K562 (cell line): ENCODE measurements around the gene GALNT17. TPM values are rescaled to one million over a fixed set of nuclear protein-coding genes. Genes with fewer than 3 reads are reported as not detected.
"Not testable (repeated sequence)": the region's sequence is repeated elsewhere in the genome, so short reads cannot be mapped to it uniquely, and the experiment has no call there.

Experiments used
- ATAC-seq: fragments of 200-7000 bp; cut with Tn5 transposase; 3 replicates; pipeline ENCODE4 v1.9.1; 2020; ENCODE audit warnings: moderate library complexity
- BruUV-seq: library from RNA; stranded (reverse); fragments of 400-500 nt; replicated peaks from 2 replicates; lab custom pipeline; 2021; lab: Mats Ljungman, UMichigan
- CTCF ChIA-PET: fragments of 300-600 bp; formaldehyde crosslinking; extraction: SDS; loops from one replicate; lab custom pipeline; 2021; ENCODE audit warnings: low intra/inter-chr PET ratio; lab: Yijun Ruan, JAX
- POLR2A ChIA-PET: fragments of 300-600, 350-650 bp; sonication (Branson Sonifier 250); formaldehyde crosslinking; extraction: SDS; loops from one replicate; lab custom pipeline; 2021; ENCODE audit warnings: antibody characterized with exemption, inconsistent platforms; lab: Yijun Ruan, JAX
- DNase-seq, 4 experiments: peaks; one replicate each; pipeline versions ENCODE4 v3.0.0 to v3.0.0-alpha.2; 2011 to 2018; ENCODE audit warnings: low spot score in 3 of 4, mixed read lengths in 3 of 4; ENCODE audit errors: extremely low read depth in 1 of 4
- FAIRE-seq: peaks from 2 replicates; lab custom pipeline; 2011; peaks lifted over from hg19 to GRCh38; lab: Jason Lieb, UNC
- H2AFZ ChIP-seq: 2 replicates; pipeline ENCODE4 v1.6.0; 2011; ENCODE audit warnings: low read depth, low read length, control low read depth, inconsistent platforms
- H3K27ac ChIP-seq: fragments of 200-600 bp; 3 replicates; pipeline ENCODE4 v1.8.0; 2011; ENCODE audit warnings: low read depth, mild to moderate bottlenecking, control low read depth, inconsistent platforms, low read length, moderate library complexity, mixed read lengths; ENCODE audit errors: extremely low read depth
- H3K27me3 ChIP-seq, 2 experiments: fragments of 300-600 bp in 1 of 2; 2 replicates in 1 of 2; 3 replicates in 1 of 2; pipeline versions ENCODE4 v1.6.0 to v1.8.0; 2011; ENCODE audit warnings: inconsistent platforms in 2 of 2, low read length in 2 of 2, mild to moderate bottlenecking in 1 of 2, mixed read lengths in 1 of 2, moderate library complexity in 1 of 2; ENCODE audit not compliant: control insufficient read depth in 2 of 2, insufficient read depth in 2 of 2
- H3K36me3 ChIP-seq: fragments of 300-600 bp; 3 replicates; pipeline ENCODE4 v1.8.0; 2011; ENCODE audit warnings: mild to moderate bottlenecking, low read length, inconsistent platforms; ENCODE audit not compliant: control insufficient read depth, insufficient read depth
- H3K4me1 ChIP-seq, 2 experiments: fragments of 200-600 bp in 1 of 2; replicated peaks in 1 of 2; 2 replicates in 1 of 2; 3 replicates in 1 of 2; pipeline versions ENCODE4 v1.5.1 to v1.8.0; 2011; ENCODE audit warnings: inconsistent platforms in 2 of 2, low read length in 2 of 2, mild to moderate bottlenecking in 1 of 2, mixed read lengths in 1 of 2, moderate library complexity in 1 of 2; ENCODE audit not compliant: control insufficient read depth in 2 of 2, insufficient read depth in 2 of 2
- H3K4me2 ChIP-seq: 2 replicates; pipeline ENCODE4 v1.6.1; 2011; ENCODE audit warnings: low read length, control low read depth, inconsistent platforms, mixed read lengths; ENCODE audit not compliant: insufficient read depth
- H3K4me3 ChIP-seq: fragments of 200-600 bp; sonication (generic), shearing (Covaris generic); 2 replicates; pipeline ENCODE4 v1.5.1; 2016; ENCODE audit warnings: control low read depth, inconsistent platforms
- H3K79me2 ChIP-seq: fragments of 200-600 bp; 3 replicates; pipeline ENCODE4 v1.8.0; 2011; ENCODE audit warnings: low read length, inconsistent platforms; ENCODE audit not compliant: control insufficient read depth, insufficient read depth
- H3K9ac ChIP-seq, 2 experiments: 2 replicates each; pipeline versions ENCODE4 v1.6.0 to v1.6.1; 2011; ENCODE audit warnings: low read depth in 2 of 2, low read length in 2 of 2, control low read depth in 1 of 2, inconsistent platforms in 1 of 2, mild to moderate bottlenecking in 1 of 2, mixed read lengths in 1 of 2; ENCODE audit not compliant: insufficient read depth in 1 of 2
- H3K9me1 ChIP-seq: one replicate; pipeline ENCODE4 v1.6.0; 2011; ENCODE audit warnings: inconsistent platforms, mild to moderate bottlenecking, low read length, moderate library complexity; ENCODE audit not compliant: control insufficient read depth, insufficient read depth
- H3K9me3 ChIP-seq: replicated peaks from 2 replicates; pipeline ENCODE4 v1.5.1; 2011; ENCODE audit warnings: low read depth, low read length, inconsistent platforms; ENCODE audit not compliant: control insufficient read depth, insufficient read depth
- H4K20me1 ChIP-seq: replicated peaks from 2 replicates; pipeline ENCODE4 v1.6.1; 2011; ENCODE audit warnings: low read length, inconsistent platforms, mixed read lengths; ENCODE audit not compliant: control insufficient read depth, insufficient read depth
- ZNF12 ChIP-seq: sonication (generic); formaldehyde crosslinking; IDR thresholded peaks from 2 replicates; pipeline ENCODE4 v1.4.0; 2020; ENCODE audit warnings: mild to moderate bottlenecking, missing genetic modification reagents
- WGBS: fragments of 100-300 bp; shearing (Covaris generic); methylation state at CpG from one replicate; pipeline ENCODE4 v1.1.6; 2016; ENCODE audit warnings: low coverage, mixed read lengths; ENCODE audit not compliant: insufficient coverage; ENCODE audit errors: missing lambda C conversion rate; 5-methylcytosine and 5-hydroxymethylcytosine counted together
- in situ Hi-C: fragments of 300-500 bp; cut with MboI; formaldehyde crosslinking; loops from 4 replicates; pipeline ENCODE4 v1.15.0; 2018; ENCODE audit warnings: inconsistent platforms, mixed read lengths
- intact Hi-C: fragments of 100-400 bp; cut with micrococcal nuclease; formaldehyde crosslinking; loops from 2 replicates; pipeline ENCODE4 v1.14.2; 2022
- polyA plus RNA-seq, 8 experiments: library from polyadenylated mRNA; depleted of rRNA in 4 of 8; stranded (reverse) in 5 of 8; unstranded in 3 of 8; fragments of >200 nt; fragmentation: Nextera tagmentation in 2 of 8; fragmentation: Illumina TruSeq in 1 of 8; extraction: Ambion mirVana in 2 of 8; extraction: Trizol in 1 of 8; gene quantifications; 2 replicates each; pipeline versions ENCODE4 v1.2.1 to v1.2.3, GENCODE V29; 2011 to 2014; ENCODE audit warnings: inconsistent platforms in 1 of 8, missing spikeins in 1 of 8
- total RNA-seq, 7 experiments: library from RNA; depleted of rRNA in 6 of 7; stranded (reverse); fragments of >200 nt in 6 of 7; fragmentation: Illumina TruSeq in 2 of 7; extraction: Trizol in 2 of 7; gene quantifications; 2 replicates each; pipeline versions ENCODE4 v1.2.1 to v1.2.3, GENCODE V29; 2011 to 2021; ENCODE audit warnings: low replicate concordance in 1 of 7
- TF ChIP-seq, protein P1 (sequence below): fragments of 250-450 bp; sonication (Bioruptor Pico); IDR thresholded peaks from 2 replicates; pipeline ENCODE4 v1.5.1; 2021; ENCODE audit warnings: mild to moderate bottlenecking
- TF ChIP-seq, protein P2 (sequence below), 2 experiments: fragments of 450-650 bp in 1 of 2; sonication (generic) in 1 of 2; formaldehyde crosslinking in 1 of 2; IDR thresholded peaks in 1 of 2; conservative IDR thresholded peaks in 1 of 2; 2 replicates each; pipeline versions ENCODE4 v1.6.1 to v1.8.1; 2016 to 2023; ENCODE audit warnings: mild to moderate bottlenecking in 2 of 2, moderate library complexity in 2 of 2, inconsistent platforms in 1 of 2, missing genetic modification reagents in 1 of 2
- TF ChIP-seq, protein P3 (sequence below), 3 experiments: IDR thresholded peaks in 2 of 3; conservative IDR thresholded peaks in 1 of 3; 2 replicates each; pipeline ENCODE4 v1.5.1; 2011 to 2012; ENCODE audit warnings: low read length in 3 of 3, mild to moderate bottlenecking in 3 of 3, control low read depth in 2 of 3, improper control_type of control experiment in 1 of 3, inconsistent platforms in 1 of 3, low read depth in 1 of 3, mixed read lengths in 1 of 3, moderate library complexity in 1 of 3; ENCODE audit not compliant: insufficient read depth in 2 of 3

The GALNT17 gene
- total and polyA plus RNA-seq, 9 of the 15 experiments (the other 6 are each of a cell fraction or from before 2014, with no cell fraction given): not detected

DNA sequence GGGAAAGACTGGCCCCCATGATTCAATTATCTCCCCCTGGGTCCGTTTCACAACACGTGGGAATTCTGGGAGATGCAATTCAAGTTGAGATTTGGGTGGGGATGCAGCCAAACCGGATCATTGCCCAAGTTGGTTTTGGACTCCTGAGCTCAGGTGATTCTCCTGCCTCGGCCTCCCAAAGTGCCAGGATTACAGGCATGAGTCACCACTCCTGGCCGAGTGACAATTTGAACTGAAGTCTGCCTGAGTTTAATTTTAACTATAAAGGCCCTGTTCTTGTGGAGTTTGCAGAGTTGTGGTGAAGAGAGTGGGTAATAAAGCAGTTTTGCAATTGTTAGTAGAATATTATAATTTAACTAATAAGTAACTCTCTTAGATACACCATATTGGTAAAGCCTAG is 78.3 kb downstream of the GALNT17 start (continued):
- TF ChIP-seq, protein P1, sequence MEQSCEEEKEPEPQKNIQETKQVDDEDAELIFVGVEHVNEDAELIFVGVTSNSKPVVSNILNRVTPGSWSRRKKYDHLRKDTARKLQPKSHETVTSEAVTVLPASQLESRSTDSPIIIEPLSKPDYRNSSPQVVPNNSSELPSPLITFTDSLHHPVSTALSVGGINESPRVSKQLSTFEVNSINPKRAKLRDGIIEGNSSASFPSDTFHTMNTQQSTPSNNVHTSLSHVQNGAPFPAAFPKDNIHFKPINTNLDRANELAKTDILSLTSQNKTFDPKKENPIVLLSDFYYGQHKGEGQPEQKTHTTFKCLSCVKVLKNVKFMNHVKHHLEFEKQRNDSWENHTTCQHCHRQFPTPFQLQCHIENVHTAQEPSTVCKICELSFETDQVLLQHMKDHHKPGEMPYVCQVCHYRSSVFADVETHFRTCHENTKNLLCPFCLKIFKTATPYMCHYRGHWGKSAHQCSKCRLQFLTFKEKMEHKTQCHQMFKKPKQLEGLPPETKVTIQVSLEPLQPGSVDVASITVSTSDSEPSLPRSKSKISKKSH (CRISPR knock-in tag): no peak
- no peak for TF ChIP-seq ZNF12 (CRISPR knock-in tag)
- TF ChIP-seq, protein P2, sequence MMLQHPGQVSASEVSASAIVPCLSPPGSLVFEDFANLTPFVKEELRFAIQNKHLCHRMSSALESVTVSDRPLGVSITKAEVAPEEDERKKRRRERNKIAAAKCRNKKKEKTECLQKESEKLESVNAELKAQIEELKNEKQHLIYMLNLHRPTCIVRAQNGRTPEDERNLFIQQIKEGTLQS (IDR thresholded peaks at IDR 0.05): no peak
- TF ChIP-seq, protein P2 (CRISPR knock-in tag; conservative IDR thresholded peaks at IDR 0.05): no peak

DNA sequence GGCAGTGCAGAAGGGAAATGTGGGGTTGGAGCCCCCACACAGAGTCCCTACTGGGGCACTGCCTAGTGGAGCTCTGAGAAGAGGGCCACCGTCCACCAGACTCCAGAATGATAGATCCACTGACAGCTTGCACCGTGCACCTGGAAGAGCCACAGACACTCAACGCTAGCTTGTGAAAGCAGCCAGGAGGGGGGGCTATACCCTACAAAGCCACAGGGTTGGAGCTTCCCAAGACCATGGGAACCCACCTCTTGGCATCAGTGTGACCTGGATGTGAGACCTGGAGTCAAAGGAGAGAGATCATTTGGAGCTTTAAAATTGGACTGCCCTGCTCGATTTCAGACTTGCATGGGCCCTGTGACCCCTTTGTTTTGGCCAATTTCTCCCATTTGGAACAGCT is 80.5 kb downstream of the GALNT17 start:
- H3K27ac ChIP-seq, H3K9me3 ChIP-seq, H3K27me3 ChIP-seq, H3K9me1 ChIP-seq, H3K4me1 ChIP-seq, H3K79me2 ChIP-seq, ATAC-seq, H3K4me2 ChIP-seq, in situ Hi-C loops, BruUV-seq, H3K9ac ChIP-seq, H3K36me3 ChIP-seq, FAIRE-seq, CTCF ChIA-PET, H3K4me3 ChIP-seq, H2AFZ ChIP-seq, H4K20me1 ChIP-seq, POLR2A ChIA-PET: not testable (repeated sequence)
- intact Hi-C loops: loop anchor here (10.0 kb wide), 1 partner anchor 358 kb away; no protein-coding TSS in a partner anchor
- WGBS: 0% methylated on average over 4 of the region's 4 CpGs
- peak in 1 of 4 experiments; percentile 11 for DNase-seq
- TF ChIP-seq, protein P3, sequence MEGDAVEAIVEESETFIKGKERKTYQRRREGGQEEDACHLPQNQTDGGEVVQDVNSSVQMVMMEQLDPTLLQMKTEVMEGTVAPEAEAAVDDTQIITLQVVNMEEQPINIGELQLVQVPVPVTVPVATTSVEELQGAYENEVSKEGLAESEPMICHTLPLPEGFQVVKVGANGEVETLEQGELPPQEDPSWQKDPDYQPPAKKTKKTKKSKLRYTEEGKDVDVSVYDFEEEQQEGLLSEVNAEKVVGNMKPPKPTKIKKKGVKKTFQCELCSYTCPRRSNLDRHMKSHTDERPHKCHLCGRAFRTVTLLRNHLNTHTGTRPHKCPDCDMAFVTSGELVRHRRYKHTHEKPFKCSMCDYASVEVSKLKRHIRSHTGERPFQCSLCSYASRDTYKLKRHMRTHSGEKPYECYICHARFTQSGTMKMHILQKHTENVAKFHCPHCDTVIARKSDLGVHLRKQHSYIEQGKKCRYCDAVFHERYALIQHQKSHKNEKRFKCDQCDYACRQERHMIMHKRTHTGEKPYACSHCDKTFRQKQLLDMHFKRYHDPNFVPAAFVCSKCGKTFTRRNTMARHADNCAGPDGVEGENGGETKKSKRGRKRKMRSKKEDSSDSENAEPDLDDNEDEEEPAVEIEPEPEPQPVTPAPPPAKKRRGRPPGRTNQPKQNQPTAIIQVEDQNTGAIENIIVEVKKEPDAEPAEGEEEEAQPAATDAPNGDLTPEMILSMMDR (IDR thresholded peaks at IDR 0.05 in 2 of 3, conservative IDR thresholded peaks at IDR 0.05 in 1 of 3; ENCODE audit: insufficient read depth in 2 of 3, low read depth in 1 of 3, low read length in 3 of 3): peak; percentile 8 to 14 (median 13); a peak in 2 of 6 replicates
